ENCODE results near the gene CD7. TPM values are rescaled to one million over a fixed set of nuclear protein-coding genes. Genes with fewer than 3 reads are reported as not detected.

CD7 gene
- total RNA-seq, 1 experiment from 2014 or later = 0.74 TPM

DNA sequence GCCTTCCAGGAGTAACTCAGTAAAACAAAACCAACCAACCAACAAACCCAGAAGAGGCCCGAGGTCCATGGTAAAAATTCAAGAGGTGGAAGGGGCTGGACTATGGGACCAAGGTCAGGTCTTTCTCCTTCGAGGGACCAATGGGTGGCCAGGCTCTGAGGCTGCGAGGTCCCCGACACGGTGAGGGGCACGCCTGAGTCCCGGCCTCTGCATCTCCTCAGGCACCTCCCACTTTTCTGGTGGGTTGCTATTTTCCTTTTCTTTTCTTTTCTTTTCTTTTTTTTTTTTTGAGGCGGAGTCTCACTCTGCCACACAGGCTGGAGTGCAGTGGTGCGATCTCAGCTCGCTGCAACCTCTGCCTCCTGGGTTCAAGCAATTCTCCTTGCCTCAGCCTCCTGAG, 18.0 kb downstream of the CD7 start (continued):
- TF ChIP-seq, protein P1, sequence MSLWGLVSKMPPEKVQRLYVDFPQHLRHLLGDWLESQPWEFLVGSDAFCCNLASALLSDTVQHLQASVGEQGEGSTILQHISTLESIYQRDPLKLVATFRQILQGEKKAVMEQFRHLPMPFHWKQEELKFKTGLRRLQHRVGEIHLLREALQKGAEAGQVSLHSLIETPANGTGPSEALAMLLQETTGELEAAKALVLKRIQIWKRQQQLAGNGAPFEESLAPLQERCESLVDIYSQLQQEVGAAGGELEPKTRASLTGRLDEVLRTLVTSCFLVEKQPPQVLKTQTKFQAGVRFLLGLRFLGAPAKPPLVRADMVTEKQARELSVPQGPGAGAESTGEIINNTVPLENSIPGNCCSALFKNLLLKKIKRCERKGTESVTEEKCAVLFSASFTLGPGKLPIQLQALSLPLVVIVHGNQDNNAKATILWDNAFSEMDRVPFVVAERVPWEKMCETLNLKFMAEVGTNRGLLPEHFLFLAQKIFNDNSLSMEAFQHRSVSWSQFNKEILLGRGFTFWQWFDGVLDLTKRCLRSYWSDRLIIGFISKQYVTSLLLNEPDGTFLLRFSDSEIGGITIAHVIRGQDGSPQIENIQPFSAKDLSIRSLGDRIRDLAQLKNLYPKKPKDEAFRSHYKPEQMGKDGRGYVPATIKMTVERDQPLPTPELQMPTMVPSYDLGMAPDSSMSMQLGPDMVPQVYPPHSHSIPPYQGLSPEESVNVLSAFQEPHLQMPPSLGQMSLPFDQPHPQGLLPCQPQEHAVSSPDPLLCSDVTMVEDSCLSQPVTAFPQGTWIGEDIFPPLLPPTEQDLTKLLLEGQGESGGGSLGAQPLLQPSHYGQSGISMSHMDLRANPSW (CRISPR knock-in tag; conservative IDR thresholded peaks at IDR 0.05; ENCODE audit: low read depth) = no peak
- TF ChIP-seq, protein P2, sequence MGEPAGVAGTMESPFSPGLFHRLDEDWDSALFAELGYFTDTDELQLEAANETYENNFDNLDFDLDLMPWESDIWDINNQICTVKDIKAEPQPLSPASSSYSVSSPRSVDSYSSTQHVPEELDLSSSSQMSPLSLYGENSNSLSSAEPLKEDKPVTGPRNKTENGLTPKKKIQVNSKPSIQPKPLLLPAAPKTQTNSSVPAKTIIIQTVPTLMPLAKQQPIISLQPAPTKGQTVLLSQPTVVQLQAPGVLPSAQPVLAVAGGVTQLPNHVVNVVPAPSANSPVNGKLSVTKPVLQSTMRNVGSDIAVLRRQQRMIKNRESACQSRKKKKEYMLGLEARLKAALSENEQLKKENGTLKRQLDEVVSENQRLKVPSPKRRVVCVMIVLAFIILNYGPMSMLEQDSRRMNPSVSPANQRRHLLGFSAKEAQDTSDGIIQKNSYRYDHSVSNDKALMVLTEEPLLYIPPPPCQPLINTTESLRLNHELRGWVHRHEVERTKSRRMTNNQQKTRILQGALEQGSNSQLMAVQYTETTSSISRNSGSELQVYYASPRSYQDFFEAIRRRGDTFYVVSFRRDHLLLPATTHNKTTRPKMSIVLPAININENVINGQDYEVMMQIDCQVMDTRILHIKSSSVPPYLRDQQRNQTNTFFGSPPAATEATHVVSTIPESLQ (CRISPR knock-in tag; IDR thresholded peaks at IDR 0.05) = no peak
- TF ChIP-seq FOXK1 (CRISPR knock-in tag; IDR thresholded peaks at IDR 0.05) = no peak
- TF ChIP-seq, protein P3, sequence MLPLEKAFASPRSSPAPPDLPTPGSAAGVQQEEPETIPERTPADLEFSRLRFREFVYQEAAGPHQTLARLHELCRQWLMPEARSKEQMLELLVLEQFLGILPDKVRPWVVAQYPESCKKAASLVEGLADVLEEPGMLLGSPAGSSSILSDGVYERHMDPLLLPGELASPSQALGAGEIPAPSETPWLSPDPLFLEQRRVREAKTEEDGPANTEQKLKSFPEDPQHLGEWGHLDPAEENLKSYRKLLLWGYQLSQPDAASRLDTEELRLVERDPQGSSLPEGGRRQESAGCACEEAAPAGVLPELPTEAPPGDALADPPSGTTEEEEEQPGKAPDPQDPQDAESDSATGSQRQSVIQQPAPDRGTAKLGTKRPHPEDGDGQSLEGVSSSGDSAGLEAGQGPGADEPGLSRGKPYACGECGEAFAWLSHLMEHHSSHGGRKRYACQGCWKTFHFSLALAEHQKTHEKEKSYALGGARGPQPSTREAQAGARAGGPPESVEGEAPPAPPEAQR (CRISPR knock-in tag; IDR thresholded peaks at IDR 0.05) = no peak

- H3K9me3 Mint-ChIP-seq = no peaks in the 10 kb centered on the region
- ChIA-PET CTCF (interaction anchor here (0.9 to 2.4 kb wide), 4 partner anchors 32 to 72 kb away, joined by 3 to 7 read pairs (median 4); no protein-coding TSS in a partner anchor), POLR2A (no interaction called here)
- ATAC-seq (no peak), DNase-seq (ENCODE audit: low spot score) (no peak)
- no peaks in the 10 kb centered on the region for H3K36me3 Mint-ChIP-seq
- H3K4me1 Mint-ChIP-seq = peaks cover 14% of the 10 kb centered on the region
- no peak overlapping the region for H3K4me3 Mint-ChIP-seq
- H3K27me3 Mint-ChIP-seq (ENCODE audit: low read depth) = peaks cover 4% of the 10 kb centered on the region; the same call in 1 of the 2 replicates
- TF ChIP-seq GRHL2 (CRISPR knock-in tag; IDR thresholded peaks at IDR 0.05; ENCODE audit: insufficient replicate concordance, severe bottlenecking) = no peak
- TF ChIP-seq FOXP4 (CRISPR knock-in tag; IDR thresholded peaks at IDR 0.05) = no peak
- TF ChIP-seq SMAD3 (CRISPR knock-in tag; IDR thresholded peaks at IDR 0.05; ENCODE audit: borderline replicate concordance) = no peak
- TF ChIP-seq NR3C1 (CRISPR knock-in tag; conservative IDR thresholded peaks at IDR 0.05; ENCODE audit: low read depth) = no peak
- no peak for TF ChIP-seq CREB1 (CRISPR knock-in tag; IDR thresholded peaks at IDR 0.05)
- TF ChIP-seq TEAD4 (CRISPR knock-in tag; IDR thresholded peaks at IDR 0.05) = no peak
- no peak for TF ChIP-seq MXD4 (CRISPR knock-in tag; IDR thresholded peaks at IDR 0.05; ENCODE audit: borderline replicate concordance)
- TF ChIP-seq ELF4 (CRISPR knock-in tag; IDR thresholded peaks at IDR 0.05; ENCODE audit: low read depth) = no peak
- TF ChIP-seq, protein P4, sequence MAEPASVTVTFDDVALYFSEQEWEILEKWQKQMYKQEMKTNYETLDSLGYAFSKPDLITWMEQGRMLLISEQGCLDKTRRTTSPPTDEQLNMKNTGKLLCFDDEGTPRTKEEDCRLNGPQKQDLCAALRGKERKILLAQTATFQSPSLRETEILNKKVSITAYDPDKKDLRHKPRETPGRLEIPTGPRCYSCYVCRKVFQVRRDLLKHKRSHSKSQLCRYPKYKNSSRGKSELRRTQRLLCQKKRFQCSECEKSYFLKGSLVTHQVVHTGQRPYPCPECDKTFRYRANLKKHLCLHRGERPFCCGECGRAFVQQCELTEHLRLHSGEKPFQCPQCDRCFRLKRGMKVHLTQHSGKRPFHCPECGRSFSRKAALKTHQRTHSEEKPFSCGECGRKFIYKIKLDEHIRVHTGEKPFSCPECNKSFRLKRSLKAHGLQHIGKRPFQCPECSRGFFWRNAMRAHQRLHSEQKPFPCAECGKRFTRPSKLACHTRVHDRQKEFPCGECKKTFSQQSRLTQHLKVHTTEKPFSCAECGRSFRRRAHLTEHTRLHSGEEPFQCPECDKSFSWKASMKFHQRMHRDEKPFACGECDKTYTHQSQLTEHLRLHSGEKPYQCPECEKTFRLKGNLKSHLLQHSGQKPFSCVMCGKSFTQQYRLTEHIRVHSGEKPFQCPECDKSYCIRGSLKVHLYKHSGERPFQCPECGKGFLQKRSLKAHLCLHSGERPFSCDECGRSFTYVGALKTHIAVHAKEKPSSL (CRISPR knock-in tag; conservative IDR thresholded peaks at IDR 0.05) = no peak
- TF ChIP-seq, protein P5, sequence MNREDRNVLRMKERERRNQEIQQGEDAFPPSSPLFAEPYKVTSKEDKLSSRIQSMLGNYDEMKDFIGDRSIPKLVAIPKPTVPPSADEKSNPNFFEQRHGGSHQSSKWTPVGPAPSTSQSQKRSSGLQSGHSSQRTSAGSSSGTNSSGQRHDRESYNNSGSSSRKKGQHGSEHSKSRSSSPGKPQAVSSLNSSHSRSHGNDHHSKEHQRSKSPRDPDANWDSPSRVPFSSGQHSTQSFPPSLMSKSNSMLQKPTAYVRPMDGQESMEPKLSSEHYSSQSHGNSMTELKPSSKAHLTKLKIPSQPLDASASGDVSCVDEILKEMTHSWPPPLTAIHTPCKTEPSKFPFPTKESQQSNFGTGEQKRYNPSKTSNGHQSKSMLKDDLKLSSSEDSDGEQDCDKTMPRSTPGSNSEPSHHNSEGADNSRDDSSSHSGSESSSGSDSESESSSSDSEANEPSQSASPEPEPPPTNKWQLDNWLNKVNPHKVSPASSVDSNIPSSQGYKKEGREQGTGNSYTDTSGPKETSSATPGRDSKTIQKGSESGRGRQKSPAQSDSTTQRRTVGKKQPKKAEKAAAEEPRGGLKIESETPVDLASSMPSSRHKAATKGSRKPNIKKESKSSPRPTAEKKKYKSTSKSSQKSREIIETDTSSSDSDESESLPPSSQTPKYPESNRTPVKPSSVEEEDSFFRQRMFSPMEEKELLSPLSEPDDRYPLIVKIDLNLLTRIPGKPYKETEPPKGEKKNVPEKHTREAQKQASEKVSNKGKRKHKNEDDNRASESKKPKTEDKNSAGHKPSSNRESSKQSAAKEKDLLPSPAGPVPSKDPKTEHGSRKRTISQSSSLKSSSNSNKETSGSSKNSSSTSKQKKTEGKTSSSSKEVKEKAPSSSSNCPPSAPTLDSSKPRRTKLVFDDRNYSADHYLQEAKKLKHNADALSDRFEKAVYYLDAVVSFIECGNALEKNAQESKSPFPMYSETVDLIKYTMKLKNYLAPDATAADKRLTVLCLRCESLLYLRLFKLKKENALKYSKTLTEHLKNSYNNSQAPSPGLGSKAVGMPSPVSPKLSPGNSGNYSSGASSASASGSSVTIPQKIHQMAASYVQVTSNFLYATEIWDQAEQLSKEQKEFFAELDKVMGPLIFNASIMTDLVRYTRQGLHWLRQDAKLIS (CRISPR knock-in tag; IDR thresholded peaks at IDR 0.05; ENCODE audit: borderline replicate concordance) = no peak
- TF ChIP-seq FOXJ3 (CRISPR knock-in tag; IDR thresholded peaks at IDR 0.05; ENCODE audit: borderline replicate concordance) = no peak
- TF ChIP-seq, protein P6, sequence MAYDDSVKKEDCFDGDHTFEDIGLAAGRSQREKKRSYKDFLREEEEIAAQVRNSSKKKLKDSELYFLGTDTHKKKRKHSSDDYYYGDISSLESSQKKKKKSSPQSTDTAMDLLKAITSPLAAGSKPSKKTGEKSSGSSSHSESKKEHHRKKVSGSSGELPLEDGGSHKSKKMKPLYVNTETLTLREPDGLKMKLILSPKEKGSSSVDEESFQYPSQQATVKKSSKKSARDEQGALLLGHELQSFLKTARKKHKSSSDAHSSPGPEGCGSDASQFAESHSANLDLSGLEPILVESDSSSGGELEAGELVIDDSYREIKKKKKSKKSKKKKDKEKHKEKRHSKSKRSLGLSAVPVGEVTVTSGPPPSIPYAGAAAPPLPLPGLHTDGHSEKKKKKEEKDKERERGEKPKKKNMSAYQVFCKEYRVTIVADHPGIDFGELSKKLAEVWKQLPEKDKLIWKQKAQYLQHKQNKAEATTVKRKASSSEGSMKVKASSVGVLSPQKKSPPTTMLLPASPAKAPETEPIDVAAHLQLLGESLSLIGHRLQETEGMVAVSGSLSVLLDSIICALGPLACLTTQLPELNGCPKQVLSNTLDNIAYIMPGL (CRISPR knock-in tag; IDR thresholded peaks at IDR 0.05) = no peak
- no peak overlapping the region for H3K27ac Mint-ChIP-seq
Measured at GRCh38 chr17:82298538-82299421, 18.6 kb downstream of the CD7 start.

Data from WTC11 (cell line).